ENCODE results near the gene EP400.

Gene EP400

GRCh38 chr12:132029503-132030300 lies 80.0 kb downstream of the EP400 start:
- Histone ChIP-seq H3K9ac (ENCODE audit: low read length) (no peak overlapping the region), H3K36me3 (ENCODE audit: control insufficient read depth, insufficient read depth, low read length, severe bottlenecking) (peaks cover 97% of the 10 kb centered on the region), H3K4me1 (ENCODE audit: control insufficient read depth, insufficient read depth, low read length) (no peaks in the 10 kb centered on the region), H3K9me3 (ENCODE audit: control insufficient read depth, low read length) (no peaks in the 10 kb centered on the region), H3K4me3 (ENCODE audit: low read length) (no peak overlapping the region), H3K27me3 (replicated peaks; ENCODE audit: control insufficient read depth, insufficient read depth, low read length) (no peaks in the 10 kb centered on the region)
- no peak for DNase-seq (ENCODE audit: low read depth)

- Histone ChIP-seq H3K4me1 (ENCODE audit: control insufficient read depth, insufficient read depth, low read length) (no peaks in the 10 kb centered on the region), H3K9me3 (ENCODE audit: control insufficient read depth, low read length) (no peaks in the 10 kb centered on the region), H3K27me3 (replicated peaks; ENCODE audit: control insufficient read depth, insufficient read depth, low read length) (no peaks in the 10 kb centered on the region), H3K4me3 (ENCODE audit: low read length) (no peak overlapping the region), H3K9ac (ENCODE audit: low read length) (no peak overlapping the region), H3K36me3 (ENCODE audit: control insufficient read depth, insufficient read depth, low read length, severe bottlenecking) (peaks cover 97% of the 10 kb centered on the region)
- peak; percentile 46 for DNase-seq (ENCODE audit: low read depth)
Observed at GRCh38 chr12:132030367-132031038, 80.8 kb downstream of the EP400 start.

DNA sequence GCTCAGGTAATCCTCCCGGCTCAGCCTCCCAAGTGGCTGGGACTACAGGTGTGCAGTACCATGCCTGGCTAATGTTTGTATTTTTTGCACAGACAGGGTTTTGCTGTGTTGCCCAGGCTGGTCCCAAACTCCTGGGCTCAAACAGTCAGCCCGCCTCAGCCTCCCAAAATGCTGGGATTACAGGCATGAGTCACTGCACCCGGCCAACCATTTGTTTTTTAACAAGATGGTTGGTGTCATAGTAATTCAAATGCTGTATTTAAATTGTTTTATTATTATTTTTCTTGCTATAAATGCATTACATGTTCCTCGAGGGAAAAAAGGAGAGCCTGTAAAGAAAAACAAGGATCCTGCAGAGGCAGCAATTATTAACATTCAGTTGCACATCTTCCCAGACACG lies 83.9 kb downstream of the EP400 start:
- H3K4me1 ChIP-seq (ENCODE audit: control insufficient read depth, insufficient read depth, low read length): no peaks in the 10 kb centered on the region
- H3K9me3 ChIP-seq (ENCODE audit: control insufficient read depth, low read length): no peaks in the 10 kb centered on the region
- peak; percentile 18 for DNase-seq (ENCODE audit: low read depth)
- H3K36me3 ChIP-seq (ENCODE audit: control insufficient read depth, insufficient read depth, low read length, severe bottlenecking): peaks cover 95% of the 10 kb centered on the region
- no peak overlapping the region for H3K4me3 ChIP-seq (ENCODE audit: low read length)
- no peaks in the 10 kb centered on the region for H3K27me3 ChIP-seq (replicated peaks; ENCODE audit: control insufficient read depth, insufficient read depth, low read length)
- H3K9ac ChIP-seq (ENCODE audit: low read length): no peak overlapping the region

DNA sequence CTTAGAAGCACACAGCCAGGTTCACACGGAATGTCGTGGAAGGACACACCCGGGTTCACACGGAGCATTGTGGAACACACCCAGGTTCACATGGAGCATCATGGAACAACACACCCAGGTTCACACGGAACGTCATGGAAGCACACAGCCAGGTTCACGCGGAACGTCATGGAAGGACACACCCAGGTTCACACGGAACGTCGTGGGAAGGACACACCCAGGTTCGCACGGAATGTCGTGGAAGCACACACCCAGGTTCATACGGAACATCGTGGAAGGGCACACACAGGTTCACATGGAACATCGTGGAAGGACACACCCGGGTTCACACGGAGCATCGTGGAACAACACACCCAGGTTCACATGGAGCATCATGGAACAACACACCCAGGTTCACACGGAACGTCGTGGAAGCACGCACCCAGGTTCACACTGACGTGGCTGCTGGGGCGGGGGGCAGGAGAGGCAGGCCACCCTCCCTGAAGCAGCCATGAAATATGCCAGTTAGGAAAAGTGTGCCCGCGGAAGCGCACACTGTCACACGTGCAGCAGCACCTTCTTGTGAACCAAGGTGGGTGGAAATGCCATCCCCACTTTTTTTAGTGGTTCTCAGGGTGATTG lies 86.4 kb downstream of the EP400 start:
- Histone ChIP-seq H3K9ac (ENCODE audit: low read length) (no peak overlapping the region), H3K36me3 (ENCODE audit: control insufficient read depth, insufficient read depth, low read length, severe bottlenecking) (peaks cover 78% of the 10 kb centered on the region), H3K9me3 (ENCODE audit: control insufficient read depth, low read length) (no peaks in the 10 kb centered on the region), H3K4me1 (ENCODE audit: control insufficient read depth, insufficient read depth, low read length) (peaks cover 3% of the 10 kb centered on the region), H3K27me3 (replicated peaks; ENCODE audit: control insufficient read depth, insufficient read depth, low read length) (no peaks in the 10 kb centered on the region), H3K4me3 (ENCODE audit: low read length) (no peak overlapping the region)
- no peak for DNase-seq (ENCODE audit: low read depth)

GRCh38 chr12:132040906-132041606 lies 91.3 kb downstream of the EP400 start:
- Histone ChIP-seq H3K27me3 (replicated peaks; ENCODE audit: control insufficient read depth, insufficient read depth, low read length) (no peaks in the 10 kb centered on the region), H3K4me3 (ENCODE audit: low read length) (no peak overlapping the region), H3K9me3 (ENCODE audit: control insufficient read depth, low read length) (no peaks in the 10 kb centered on the region), H3K9ac (ENCODE audit: low read length) (no peak overlapping the region), H3K4me1 (ENCODE audit: control insufficient read depth, insufficient read depth, low read length) (peaks cover 3% of the 10 kb centered on the region), H3K36me3 (ENCODE audit: control insufficient read depth, insufficient read depth, low read length, severe bottlenecking) (peaks cover 72% of the 10 kb centered on the region)
- DNase-seq (ENCODE audit: low read depth): no peak

DNA sequence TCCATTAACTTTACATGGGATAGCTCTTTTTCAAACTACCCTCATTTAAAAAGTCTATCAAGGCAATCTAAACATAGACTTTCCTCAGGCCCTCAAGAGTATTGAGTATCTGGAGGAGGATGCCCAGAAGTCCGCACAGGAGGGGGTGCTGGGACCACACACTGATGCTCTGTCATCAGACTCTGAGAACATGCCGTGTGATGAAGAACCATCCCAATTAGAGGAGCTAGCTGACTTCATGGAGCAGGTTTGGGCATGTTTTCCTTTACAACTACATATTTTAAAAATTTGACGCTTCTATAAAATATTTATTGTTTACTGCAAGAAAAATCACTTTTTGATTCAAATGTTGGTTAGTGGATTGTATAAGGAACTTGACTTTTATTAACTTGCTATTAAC lies 93.5 kb downstream of the EP400 start:
- peaks cover 3% of the 10 kb centered on the region for H3K4me1 ChIP-seq (ENCODE audit: control insufficient read depth, insufficient read depth, low read length)
- peaks cover 64% of the 10 kb centered on the region for H3K36me3 ChIP-seq (ENCODE audit: control insufficient read depth, insufficient read depth, low read length, severe bottlenecking)
- DNase-seq (ENCODE audit: low read depth): no peak
- H3K27me3 ChIP-seq (replicated peaks; ENCODE audit: control insufficient read depth, insufficient read depth, low read length): no peaks in the 10 kb centered on the region
- H3K4me3 ChIP-seq (ENCODE audit: low read length): no peak overlapping the region
- H3K9ac ChIP-seq (ENCODE audit: low read length): no peak overlapping the region
- no peaks in the 10 kb centered on the region for H3K9me3 ChIP-seq (ENCODE audit: control insufficient read depth, low read length)

DNA sequence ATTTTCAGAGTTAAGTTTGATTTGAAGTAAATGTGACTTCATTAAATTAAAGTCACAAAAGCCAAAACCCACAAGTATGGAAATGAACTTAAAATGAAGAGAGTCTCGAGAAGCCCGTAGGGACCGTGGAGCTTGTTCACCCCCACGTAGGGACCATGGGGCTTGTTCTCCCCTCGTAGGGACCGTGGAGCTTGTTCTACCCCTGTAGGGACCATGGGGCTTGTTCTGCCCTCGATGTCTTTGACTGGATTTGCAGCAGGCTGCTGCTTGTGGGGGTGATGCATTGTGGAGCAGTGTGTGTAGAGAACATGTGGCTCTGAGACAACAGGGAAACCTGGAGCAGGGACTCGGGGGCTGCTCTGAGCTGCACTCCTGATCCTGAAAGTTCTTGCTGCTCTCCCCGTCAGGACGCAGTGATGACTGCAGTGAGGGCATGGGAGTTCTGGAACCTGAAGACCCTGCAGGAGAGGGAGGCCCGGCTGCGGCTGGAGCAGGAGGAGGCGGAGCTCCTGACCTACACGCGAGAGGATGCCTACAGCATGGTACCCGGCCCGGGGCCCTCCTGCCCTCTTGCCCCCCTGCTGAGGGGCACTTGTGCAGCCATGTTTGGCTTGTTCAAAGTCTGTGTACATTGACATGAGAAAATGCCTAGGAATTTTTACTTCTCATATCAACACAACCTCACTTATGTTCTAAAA lies 94.2 kb downstream of the EP400 start:
- H3K27me3 ChIP-seq (replicated peaks; ENCODE audit: control insufficient read depth, insufficient read depth, low read length): no peaks in the 10 kb centered on the region
- no peaks in the 10 kb centered on the region for H3K9me3 ChIP-seq (ENCODE audit: control insufficient read depth, low read length)
- H3K36me3 ChIP-seq (ENCODE audit: control insufficient read depth, insufficient read depth, low read length, severe bottlenecking): peaks cover 61% of the 10 kb centered on the region
- no peak for DNase-seq (ENCODE audit: low read depth)
- H3K4me1 ChIP-seq (ENCODE audit: control insufficient read depth, insufficient read depth, low read length): peaks cover 3% of the 10 kb centered on the region
- H3K9ac ChIP-seq (ENCODE audit: low read length): no peak overlapping the region
- no peak overlapping the region for H3K4me3 ChIP-seq (ENCODE audit: low read length)

- DNase-seq (ENCODE audit: low read depth): no peak
- H3K4me3 ChIP-seq (ENCODE audit: low read length): no peak overlapping the region
- H3K27me3 ChIP-seq (replicated peaks; ENCODE audit: control insufficient read depth, insufficient read depth, low read length): no peaks in the 10 kb centered on the region
- H3K36me3 ChIP-seq (ENCODE audit: control insufficient read depth, insufficient read depth, low read length, severe bottlenecking): peaks cover 66% of the 10 kb centered on the region
- no peaks in the 10 kb centered on the region for H3K9me3 ChIP-seq (ENCODE audit: control insufficient read depth, low read length)
- H3K9ac ChIP-seq (ENCODE audit: low read length): no peak overlapping the region
- peaks cover 3% of the 10 kb centered on the region for H3K4me1 ChIP-seq (ENCODE audit: control insufficient read depth, insufficient read depth, low read length)
Observed at GRCh38 chr12:132044661-132045412, 95.1 kb downstream of the EP400 start.

DNA sequence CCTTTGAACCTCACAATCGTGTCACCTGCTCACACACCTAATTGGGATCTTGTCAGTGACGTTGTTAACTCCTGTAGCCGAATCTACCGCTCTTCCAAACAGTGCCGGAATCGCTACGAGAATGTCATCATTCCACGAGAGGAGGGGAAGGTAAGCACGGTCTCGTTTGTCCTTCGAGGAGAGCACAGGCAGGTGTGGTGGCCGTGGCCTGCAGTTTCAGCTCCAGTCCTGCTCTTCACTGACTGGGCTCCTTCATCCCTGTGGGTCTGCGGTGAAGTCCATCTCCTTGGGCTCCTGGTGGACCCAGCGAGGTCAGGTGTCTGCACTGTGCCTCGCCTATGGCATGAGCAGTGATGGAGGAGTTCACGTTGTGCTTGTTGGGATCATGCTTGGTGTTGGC lies 96.0 kb downstream of the EP400 start:
- Histone ChIP-seq H3K4me1 (ENCODE audit: control insufficient read depth, insufficient read depth, low read length) (no peaks in the 10 kb centered on the region), H3K9me3 (ENCODE audit: control insufficient read depth, low read length) (no peaks in the 10 kb centered on the region), H3K9ac (ENCODE audit: low read length) (no peak overlapping the region), H3K36me3 (ENCODE audit: control insufficient read depth, insufficient read depth, low read length, severe bottlenecking) (peaks cover 74% of the 10 kb centered on the region), H3K27me3 (replicated peaks; ENCODE audit: control insufficient read depth, insufficient read depth, low read length) (no peaks in the 10 kb centered on the region), H3K4me3 (ENCODE audit: low read length) (no peak overlapping the region)
- DNase-seq (ENCODE audit: low read depth): no peak

GRCh38 chr12:132046561-132046960 lies 96.8 kb downstream of the EP400 start:
- no peak overlapping the region for H3K9ac ChIP-seq (ENCODE audit: low read length)
- peak; percentile 97 for DNase-seq (ENCODE audit: low read depth)
- H3K9me3 ChIP-seq (ENCODE audit: control insufficient read depth, low read length): no peaks in the 10 kb centered on the region
- peaks cover 77% of the 10 kb centered on the region for H3K36me3 ChIP-seq (ENCODE audit: control insufficient read depth, insufficient read depth, low read length, severe bottlenecking)
- H3K4me1 ChIP-seq (ENCODE audit: control insufficient read depth, insufficient read depth, low read length): no peaks in the 10 kb centered on the region
- H3K4me3 ChIP-seq (ENCODE audit: low read length): no peak overlapping the region
- no peaks in the 10 kb centered on the region for H3K27me3 ChIP-seq (replicated peaks; ENCODE audit: control insufficient read depth, insufficient read depth, low read length)

Data from adipocyte (in vitro differentiated cells).